22Rv1 (cell line): Measurements from ENCODE around the gene ERICH6B.

Experiments
- H3K27ac ChIP-seq: fragments of 450-650 bp; 2 replicates; pipeline ENCODE4 v1.5.1; 2017
- ZFX ChIP-seq: fragments of 450-650 bp; IDR thresholded peaks from 2 replicates; pipeline ENCODE4 v1.6.1; 2017; ENCODE audit warnings: antibody characterized with exemption, borderline replicate concordance
- TF ChIP-seq, protein P1 (sequence below): fragments of 450-650 bp; IDR thresholded peaks from 2 replicates; pipeline ENCODE4 v1.5.1; 2017; ENCODE audit warnings: mild to moderate bottlenecking

ERICH6B gene

DNA sequence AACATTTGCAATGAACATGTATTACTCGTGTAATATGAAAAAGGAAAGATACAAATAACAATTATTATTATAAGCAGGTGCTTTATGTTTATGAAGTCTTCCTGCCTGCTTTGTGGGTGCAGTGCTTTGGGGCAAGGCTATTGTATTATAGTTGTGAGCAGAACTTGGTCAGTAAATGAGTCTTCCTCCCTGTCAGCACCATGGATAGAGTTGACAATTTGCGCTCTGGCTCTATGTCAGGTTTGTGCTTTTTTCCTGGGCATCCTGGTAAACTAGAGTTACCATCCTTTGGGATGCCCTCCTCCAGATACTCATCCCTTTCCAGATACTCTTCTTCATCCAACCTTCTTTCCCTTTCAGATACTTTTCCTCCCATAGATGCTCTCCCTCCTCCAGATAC, 19.6 kb downstream of the ERICH6B start:
- TF ChIP-seq, protein P1, sequence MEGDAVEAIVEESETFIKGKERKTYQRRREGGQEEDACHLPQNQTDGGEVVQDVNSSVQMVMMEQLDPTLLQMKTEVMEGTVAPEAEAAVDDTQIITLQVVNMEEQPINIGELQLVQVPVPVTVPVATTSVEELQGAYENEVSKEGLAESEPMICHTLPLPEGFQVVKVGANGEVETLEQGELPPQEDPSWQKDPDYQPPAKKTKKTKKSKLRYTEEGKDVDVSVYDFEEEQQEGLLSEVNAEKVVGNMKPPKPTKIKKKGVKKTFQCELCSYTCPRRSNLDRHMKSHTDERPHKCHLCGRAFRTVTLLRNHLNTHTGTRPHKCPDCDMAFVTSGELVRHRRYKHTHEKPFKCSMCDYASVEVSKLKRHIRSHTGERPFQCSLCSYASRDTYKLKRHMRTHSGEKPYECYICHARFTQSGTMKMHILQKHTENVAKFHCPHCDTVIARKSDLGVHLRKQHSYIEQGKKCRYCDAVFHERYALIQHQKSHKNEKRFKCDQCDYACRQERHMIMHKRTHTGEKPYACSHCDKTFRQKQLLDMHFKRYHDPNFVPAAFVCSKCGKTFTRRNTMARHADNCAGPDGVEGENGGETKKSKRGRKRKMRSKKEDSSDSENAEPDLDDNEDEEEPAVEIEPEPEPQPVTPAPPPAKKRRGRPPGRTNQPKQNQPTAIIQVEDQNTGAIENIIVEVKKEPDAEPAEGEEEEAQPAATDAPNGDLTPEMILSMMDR, result no peak
- TF ChIP-seq ZFX, result no peak
- no peak overlapping the region for H3K27ac ChIP-seq

DNA sequence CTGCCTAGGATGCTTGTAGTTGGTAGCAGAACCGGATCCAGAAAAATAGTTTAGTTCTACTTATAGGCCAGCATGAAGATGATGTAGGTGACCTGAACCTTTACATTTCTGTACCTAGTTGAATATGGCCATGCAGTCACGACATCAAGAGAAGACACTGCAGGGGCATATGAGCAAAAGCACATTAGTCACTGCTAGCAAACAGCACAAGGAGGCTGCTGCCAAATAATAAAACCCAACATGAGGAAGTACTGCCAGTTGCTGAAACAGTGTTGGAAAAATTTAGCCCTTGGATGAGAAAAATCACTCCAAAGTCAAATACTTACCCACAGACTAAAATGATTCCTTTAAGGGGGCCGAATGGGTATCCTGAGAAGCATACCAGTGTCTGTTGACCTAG, 20.8 kb downstream of the ERICH6B start:
- TF ChIP-seq ZFX, result no peak
- TF ChIP-seq, protein P1, result no peak

DNA sequence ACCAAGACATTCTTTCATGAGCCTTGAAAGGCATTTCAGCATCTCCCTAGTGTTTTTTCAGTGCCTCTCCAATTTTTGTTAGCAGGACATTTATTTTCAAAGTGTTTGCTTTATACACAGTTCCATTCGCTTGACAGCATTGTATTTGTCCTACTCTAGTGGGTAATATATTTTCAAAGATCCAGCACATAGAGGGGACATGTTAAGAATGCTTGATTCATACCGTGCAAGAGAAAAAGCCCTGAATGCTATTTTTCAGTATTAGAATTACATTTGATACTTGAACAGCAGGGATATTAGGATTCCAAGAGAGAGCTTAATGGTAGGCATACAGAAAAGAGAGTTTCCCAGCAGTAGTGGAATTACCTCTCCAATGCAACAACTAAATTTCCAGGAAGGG, 21.3 kb downstream of the ERICH6B start:
- no peak for TF ChIP-seq ZFX
- TF ChIP-seq, protein P1, result no peak
- H3K27ac ChIP-seq, result no peak overlapping the region

More for the DNA sequence above, 20.8 kb downstream of the ERICH6B start:
- H3K27ac ChIP-seq, result no peak overlapping the region

DNA sequence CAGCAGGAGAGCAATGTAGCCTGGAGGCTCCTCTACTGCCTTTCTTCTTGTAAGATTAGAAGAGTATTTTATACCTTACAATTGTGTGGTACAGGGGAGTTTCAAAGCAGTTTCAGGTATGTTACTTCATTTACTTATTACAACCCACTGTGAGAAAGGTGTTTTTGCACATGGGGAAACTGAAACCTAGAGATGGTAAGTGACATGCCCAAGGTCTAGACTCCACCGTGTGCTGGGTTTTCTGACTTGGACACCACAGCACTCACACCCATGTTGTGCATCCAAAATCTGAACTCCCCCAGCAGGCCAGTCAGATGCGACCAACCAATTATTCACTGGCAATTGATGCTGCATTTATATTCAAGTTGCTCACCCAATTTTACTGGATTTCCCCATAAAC, 22.8 kb downstream of the ERICH6B start:
- no peak for TF ChIP-seq ZFX
- TF ChIP-seq, protein P1, result no peak
- no peak overlapping the region for H3K27ac ChIP-seq

DNA sequence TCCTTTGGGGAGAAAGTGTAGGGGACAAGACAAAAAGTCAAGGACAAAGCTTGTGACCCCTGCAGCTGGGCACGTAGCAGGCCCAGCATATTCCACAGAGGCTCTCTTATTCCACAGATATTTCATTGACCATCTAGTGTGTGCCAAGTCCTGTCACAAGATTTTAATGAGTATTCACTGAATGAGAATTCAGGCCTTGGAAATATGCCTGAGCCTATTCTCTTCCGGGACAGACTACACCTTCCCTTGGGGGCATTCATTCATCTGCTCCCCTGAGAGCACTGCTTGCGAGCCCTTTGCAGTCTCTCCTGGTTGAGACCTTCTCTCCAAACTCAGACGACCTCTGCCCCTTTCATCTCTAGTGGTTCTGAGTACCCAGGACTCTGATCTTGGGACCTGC, 25.5 kb downstream of the ERICH6B start:
- no peak overlapping the region for H3K27ac ChIP-seq
- TF ChIP-seq, protein P1, result no peak
- no peak for TF ChIP-seq ZFX

DNA sequence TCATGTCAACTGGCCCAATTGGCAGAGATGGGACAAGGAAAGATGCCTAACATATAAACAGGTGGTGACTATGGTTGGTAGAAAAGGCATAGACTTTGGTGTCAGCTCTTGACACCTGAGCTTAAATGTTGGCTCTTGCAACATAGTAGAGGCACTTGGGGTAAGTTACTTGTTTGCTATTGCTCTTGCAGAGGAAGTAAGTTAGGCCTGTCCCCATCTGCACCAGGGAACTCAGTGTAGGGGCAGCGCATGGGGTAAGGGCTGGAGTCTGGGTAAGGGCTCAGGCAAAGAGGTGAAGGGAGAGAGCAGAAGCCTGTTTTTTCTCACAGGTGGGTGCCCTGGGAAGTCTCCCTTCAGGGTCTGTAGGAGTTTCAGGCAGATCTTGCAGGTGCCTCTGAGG, 27.6 kb downstream of the ERICH6B start:
- no peak overlapping the region for H3K27ac ChIP-seq
- TF ChIP-seq, protein P1, result no peak

DNA sequence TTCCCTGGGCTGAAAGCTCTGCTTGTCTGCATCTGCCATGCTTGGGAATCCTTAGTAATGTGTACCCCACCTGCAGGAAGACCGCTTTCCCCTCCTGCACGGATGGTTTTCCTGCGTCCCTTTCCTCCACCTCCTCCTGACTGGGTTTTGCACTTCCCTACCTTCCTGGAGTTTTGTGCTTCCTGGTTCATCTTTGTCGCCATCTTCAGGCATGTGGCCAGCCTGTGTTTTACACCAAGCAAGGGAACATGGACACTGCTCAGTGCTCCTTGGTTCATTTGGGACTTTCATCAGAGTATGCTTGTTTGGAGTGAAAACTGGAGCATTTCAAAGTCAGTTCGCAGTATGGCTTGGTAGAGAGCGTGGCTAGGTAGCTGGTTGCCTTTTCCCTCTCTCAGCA, 30.7 kb downstream of the ERICH6B start:
- no peak overlapping the region for H3K27ac ChIP-seq
- TF ChIP-seq, protein P1, result peak; percentile 37
- no peak for TF ChIP-seq ZFX
